Measurements from ENCODE around the gene RCN1.

Gene RCN1

DNA sequence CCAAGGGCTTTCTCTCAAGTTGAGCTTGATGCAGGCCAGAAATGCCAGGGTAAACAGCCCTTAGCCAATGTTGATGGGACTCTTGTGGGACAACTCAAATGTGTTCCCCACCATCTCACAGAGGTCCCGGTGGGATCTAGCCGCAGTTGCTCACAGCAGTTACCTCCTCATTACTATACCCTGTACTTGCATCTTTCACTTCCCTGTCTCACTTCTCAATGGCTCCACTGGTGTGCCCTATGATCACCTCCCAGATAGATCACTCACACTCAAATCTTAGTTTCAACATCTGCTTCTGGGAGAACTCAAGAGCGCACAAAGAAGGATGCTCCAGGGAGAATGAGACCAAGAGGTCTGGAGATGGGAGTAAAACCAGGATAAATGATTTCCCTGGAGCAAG lies 47.0 kb downstream of the RCN1 start:
- no peak for DNase-seq (ENCODE audit: low spot score)
- CTCF ChIA-PET, result interaction anchor here (0.6 kb wide), 1 partner anchor 86 kb away, joined by 3 read pairs; no protein-coding TSS in a partner anchor
- POLR2A ChIA-PET (ENCODE audit: low non-redundant PET), result no interaction called here
- TF ChIP-seq, protein P1, sequence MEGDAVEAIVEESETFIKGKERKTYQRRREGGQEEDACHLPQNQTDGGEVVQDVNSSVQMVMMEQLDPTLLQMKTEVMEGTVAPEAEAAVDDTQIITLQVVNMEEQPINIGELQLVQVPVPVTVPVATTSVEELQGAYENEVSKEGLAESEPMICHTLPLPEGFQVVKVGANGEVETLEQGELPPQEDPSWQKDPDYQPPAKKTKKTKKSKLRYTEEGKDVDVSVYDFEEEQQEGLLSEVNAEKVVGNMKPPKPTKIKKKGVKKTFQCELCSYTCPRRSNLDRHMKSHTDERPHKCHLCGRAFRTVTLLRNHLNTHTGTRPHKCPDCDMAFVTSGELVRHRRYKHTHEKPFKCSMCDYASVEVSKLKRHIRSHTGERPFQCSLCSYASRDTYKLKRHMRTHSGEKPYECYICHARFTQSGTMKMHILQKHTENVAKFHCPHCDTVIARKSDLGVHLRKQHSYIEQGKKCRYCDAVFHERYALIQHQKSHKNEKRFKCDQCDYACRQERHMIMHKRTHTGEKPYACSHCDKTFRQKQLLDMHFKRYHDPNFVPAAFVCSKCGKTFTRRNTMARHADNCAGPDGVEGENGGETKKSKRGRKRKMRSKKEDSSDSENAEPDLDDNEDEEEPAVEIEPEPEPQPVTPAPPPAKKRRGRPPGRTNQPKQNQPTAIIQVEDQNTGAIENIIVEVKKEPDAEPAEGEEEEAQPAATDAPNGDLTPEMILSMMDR (conservative IDR thresholded peaks at IDR 0.05; ENCODE audit: low read depth), result no peak
- peak overlapping the region; percentile 3; the same call in 1 of the 2 replicates for H3K27ac ChIP-seq

DNA sequence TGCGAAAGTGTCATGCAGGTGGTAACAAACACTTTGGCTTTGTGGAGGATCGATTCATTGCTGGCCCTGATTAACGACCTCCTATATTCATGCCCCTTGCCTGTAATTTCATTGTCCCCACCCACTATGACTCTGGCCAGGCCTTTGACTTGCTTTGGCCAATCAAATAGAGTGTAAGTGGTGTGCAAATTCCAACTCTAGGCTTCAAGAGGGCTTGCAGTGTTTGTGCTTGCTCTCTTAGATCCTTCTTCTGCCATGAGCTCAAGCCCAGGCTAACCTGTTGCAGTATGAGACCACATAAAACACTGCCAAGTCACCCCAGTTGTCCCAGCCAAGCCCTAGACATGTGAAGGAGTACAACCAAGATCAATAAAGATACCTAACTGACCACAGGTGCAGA lies 48.0 kb downstream of the RCN1 start:
- no peak overlapping the region for H3K27ac ChIP-seq
- TF ChIP-seq, protein P1 (conservative IDR thresholded peaks at IDR 0.05; ENCODE audit: low read depth), result no peak
- DNase-seq (ENCODE audit: low spot score), result no peak
- ChIA-PET POLR2A (ENCODE audit: low non-redundant PET) (no interaction called here), CTCF (no interaction called here)

DNA sequence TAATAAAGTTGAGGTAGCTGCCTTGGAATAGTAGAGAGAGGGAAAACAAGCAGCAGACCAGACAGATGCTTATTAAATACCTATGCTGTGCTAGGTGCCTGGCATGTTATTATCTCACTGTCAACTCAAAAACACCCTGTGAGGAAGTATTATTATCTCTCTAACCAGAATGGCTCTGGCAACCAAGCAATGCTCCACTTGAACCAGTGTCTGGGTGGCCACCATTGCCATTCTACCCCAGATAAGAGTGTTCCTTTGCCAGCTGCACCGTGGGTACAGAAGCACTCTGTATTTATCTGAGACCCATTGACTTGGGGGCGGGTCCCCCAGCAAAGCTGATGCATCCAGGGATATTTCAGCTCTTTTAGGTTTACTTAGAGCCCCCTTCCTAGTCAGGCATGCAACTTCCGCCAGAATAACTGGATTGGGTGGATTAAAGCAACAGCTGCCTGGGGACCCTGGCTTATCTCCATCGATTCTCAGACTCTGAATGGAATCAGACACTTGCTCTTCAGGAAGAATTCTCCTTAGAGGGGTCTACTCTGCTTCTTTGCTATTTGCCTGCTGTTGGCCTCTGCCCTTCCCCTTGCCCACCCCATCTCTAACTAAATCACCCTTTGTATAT lies 49.1 kb downstream of the RCN1 start:
- no peak overlapping the region for H3K27ac ChIP-seq
- POLR2A ChIA-PET (ENCODE audit: low non-redundant PET), result no interaction called here
- TF ChIP-seq, protein P1 (conservative IDR thresholded peaks at IDR 0.05; ENCODE audit: low read depth), result no peak
- CTCF ChIA-PET, result no interaction called here
- DNase-seq (ENCODE audit: low spot score), result no peak

DNA sequence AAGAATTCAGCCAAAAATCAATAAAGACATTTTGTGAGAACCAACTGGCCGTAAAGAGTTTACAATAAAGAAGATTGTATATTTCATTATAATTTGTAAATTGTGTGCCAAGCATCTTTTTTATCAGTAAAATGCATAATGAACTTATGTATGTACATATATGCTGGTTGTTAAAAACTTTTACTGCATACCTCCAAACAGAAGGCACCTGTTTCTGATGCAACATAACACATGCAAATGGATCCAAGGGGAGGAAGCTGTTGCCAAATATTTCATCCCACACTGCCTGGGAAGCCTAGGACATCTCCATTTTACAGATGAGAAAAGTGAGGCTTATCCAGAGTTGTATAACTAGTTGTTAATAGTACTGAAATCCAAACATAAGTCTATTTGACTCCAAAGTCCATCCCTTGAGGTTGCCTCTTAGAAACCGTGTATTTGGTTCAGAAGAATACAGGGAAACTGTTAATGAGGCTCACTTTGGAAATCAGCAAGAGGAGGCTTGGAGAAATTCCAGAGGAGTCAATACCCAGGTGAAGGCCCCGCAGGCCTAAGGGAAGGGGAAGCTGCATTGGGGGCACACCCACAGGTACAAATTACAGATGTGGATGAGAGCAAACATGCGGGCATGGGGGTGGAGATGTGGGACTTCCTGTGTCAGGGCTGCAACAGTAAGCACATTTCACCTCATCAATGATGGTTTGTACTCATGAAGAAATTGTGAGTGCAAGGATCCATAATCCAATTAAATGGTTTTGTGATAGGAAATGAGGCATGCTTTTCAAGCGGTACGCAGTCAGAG lies 51.1 kb downstream of the RCN1 start:
- ChIA-PET CTCF (interaction anchor here (0.7 kb wide), 1 partner anchor 14 kb away, joined by 3 read pairs; no protein-coding TSS in a partner anchor), POLR2A (ENCODE audit: low non-redundant PET) (no interaction called here)
- H3K27ac ChIP-seq, result no peak overlapping the region
- DNase-seq (ENCODE audit: low spot score), result no peak
- TF ChIP-seq, protein P1 (conservative IDR thresholded peaks at IDR 0.05; ENCODE audit: low read depth), result no peak

DNA sequence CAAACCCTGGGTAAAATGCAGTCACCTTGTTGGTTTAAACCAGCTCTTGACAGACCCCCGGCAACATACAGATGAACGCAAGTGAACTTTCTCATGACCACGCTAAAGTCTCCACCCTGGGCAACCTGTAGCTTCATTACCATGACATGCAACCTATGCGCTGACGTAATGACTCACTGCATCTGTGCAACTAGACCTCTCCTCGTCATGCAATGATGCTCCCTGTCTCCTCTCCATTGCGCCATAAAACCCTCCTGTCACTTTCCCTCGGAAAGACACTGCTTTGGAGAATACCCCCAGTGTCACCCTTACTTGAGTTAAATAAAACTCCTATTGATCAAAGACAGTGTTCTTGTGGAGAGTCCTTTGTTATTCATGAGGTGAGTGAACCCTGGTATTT lies 52.5 kb downstream of the RCN1 start:
- POLR2A ChIA-PET (ENCODE audit: low non-redundant PET), result no interaction called here
- TF ChIP-seq, protein P1 (conservative IDR thresholded peaks at IDR 0.05; ENCODE audit: low read depth), result no peak
- no peak for DNase-seq (ENCODE audit: low spot score)
- CTCF ChIA-PET, result interaction anchor here (0.8 kb wide), 1 partner anchor 91 kb away, joined by 3 read pairs; no protein-coding TSS in a partner anchor
- H3K27ac ChIP-seq, result no peak overlapping the region

DNA sequence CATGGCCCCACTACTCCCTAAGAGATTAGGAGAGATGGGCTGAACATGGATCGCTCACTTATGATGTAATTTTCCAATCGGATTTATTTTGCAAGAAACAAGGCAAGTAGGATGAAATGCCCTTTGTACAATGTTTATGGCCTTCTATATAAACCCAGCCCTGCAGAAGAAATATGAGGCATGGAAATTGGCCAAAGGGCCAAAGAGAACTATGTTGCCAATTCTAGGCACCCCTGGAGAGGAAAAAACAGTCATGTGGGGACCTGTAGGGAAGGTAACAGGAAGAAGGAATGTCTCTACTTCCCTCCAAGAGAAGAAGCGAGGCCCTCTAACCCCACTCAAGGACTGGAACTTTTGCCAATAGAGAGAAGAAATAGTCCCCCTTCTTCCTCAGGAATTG lies 54.4 kb downstream of the RCN1 start:
- POLR2A ChIA-PET (ENCODE audit: low non-redundant PET), result no interaction called here
- DNase-seq (ENCODE audit: low spot score), result no peak
- CTCF ChIA-PET, result no interaction called here
- TF ChIP-seq, protein P1 (conservative IDR thresholded peaks at IDR 0.05; ENCODE audit: low read depth), result no peak
- H3K27ac ChIP-seq, result no peak overlapping the region
